Small intestine (tissue), 7 donors: ENCODE measurements around the gene C1orf146. TPM values are rescaled to one million over a fixed set of nuclear protein-coding genes. Genes with fewer than 3 reads are reported as not detected.
"Not testable (repeated sequence)": the region's sequence is repeated elsewhere in the genome, so short reads cannot be mapped to it uniquely, and the experiment has no call there.

Experiments used
- DNase-seq, 2 donors: peaks; one replicate each; pipeline versions ENCODE4 v3.0.0 to v3.0.0-alpha.2; 2013
- FAIRE-seq: peaks from 2 replicates; lab custom pipeline; 2012; peaks lifted over from hg19 to GRCh38; lab: Jason Lieb, UNC
- H3K27ac ChIP-seq, 3 donors: one replicate each; pipeline ENCODE4 v1.5.1; 2013; ENCODE audit warnings: low read length in 2 of 3, mild to moderate bottlenecking in 2 of 3, control low read depth in 1 of 3, inconsistent platforms in 1 of 3, low read depth in 1 of 3, moderate library complexity in 1 of 3
- H3K27me3 ChIP-seq, 3 donors: one replicate each; pipeline ENCODE4 v1.6.1; 2013; ENCODE audit warnings: low read length in 3 of 3, inconsistent platforms in 1 of 3; ENCODE audit not compliant: control insufficient read depth in 3 of 3, insufficient read depth in 3 of 3
- H3K36me3 ChIP-seq, 3 donors: one replicate each; pipeline ENCODE4 v1.6.1; 2013; ENCODE audit warnings: low read length in 3 of 3, inconsistent platforms in 1 of 3, low read depth in 1 of 3, mild to moderate bottlenecking in 1 of 3, moderate library complexity in 1 of 3; ENCODE audit not compliant: control insufficient read depth in 3 of 3, insufficient read depth in 2 of 3
- H3K4me1 ChIP-seq, 3 donors: one replicate each; pipeline ENCODE4 v1.6.1; 2013; ENCODE audit warnings: low read length in 2 of 3, inconsistent platforms in 1 of 3, low read depth in 1 of 3, mild to moderate bottlenecking in 1 of 3, moderate library complexity in 1 of 3; ENCODE audit not compliant: control insufficient read depth in 3 of 3, insufficient read depth in 2 of 3
- H3K4me3 ChIP-seq, 3 donors: one replicate each; pipeline ENCODE4 v1.5.1; 2013; ENCODE audit warnings: low read length in 3 of 3, control low read depth in 1 of 3, inconsistent platforms in 1 of 3, low read depth in 1 of 3, mild to moderate bottlenecking in 1 of 3, moderate library complexity in 1 of 3
- H3K9me3 ChIP-seq, 2 donors: one replicate each; pipeline ENCODE4 v1.6.1; 2013; ENCODE audit warnings: low read depth in 1 of 2, low read length in 1 of 2; ENCODE audit not compliant: control insufficient read depth in 2 of 2, insufficient read depth in 1 of 2
- WGBS, 3 donors: extraction: QIAGEN DNeasy Blood & Tissue Kit; methylation state at CpG; one replicate each; pipeline ENCODE4 v1.1.7; 2013; 5-methylcytosine and 5-hydroxymethylcytosine counted together
- polyA plus RNA-seq, 4 donors: library from polyadenylated mRNA; stranded (reverse) in 3 of 4; unstranded in 1 of 4; fragments of 200-250 nt in 3 of 4; fragments of 120-200 nt in 1 of 4; gene quantifications; one replicate each; pipeline versions ENCODE4 v1.2.1 to v1.2.3, GENCODE V29; 2013
- donor health status: healthy with polysubstance abuse.
- donor health status: control.
- donor health status: control.
- donor health status: Bipolar disorder and iron deficiency.
- donor health status: healthy.

C1orf146 gene
- polyA plus RNA-seq, 4 donors: not detected

GRCh38 chr1:92277105-92277723, 59.5 kb downstream of the C1orf146 start:
- no peak overlapping the region for H3K4me3 ChIP-seq
- no peak for FAIRE-seq
- H3K27ac ChIP-seq: no peak overlapping the region
- peaks cover 0 to 28% (median 3%) of the 10 kb centered on the region in 3 donors for H3K36me3 ChIP-seq
- 93 to 97% (median 95%) methylated on average over 4 of the region's 4 CpGs for WGBS, 3 donors
- no peaks in the 10 kb centered on the region for H3K4me1 ChIP-seq
- H3K27me3 ChIP-seq: no peaks in the 10 kb centered on the region
- no peak for DNase-seq
- H3K9me3 ChIP-seq: peaks cover 0 to 6% of the 10 kb centered on the region in 2 donors

- H3K27ac ChIP-seq, H3K4me1 ChIP-seq, FAIRE-seq, H3K4me3 ChIP-seq, DNase-seq, H3K27me3 ChIP-seq, H3K9me3 ChIP-seq: not testable (repeated sequence)
- H3K36me3 ChIP-seq: peaks cover 0 to 23% (median 0%) of the 10 kb centered on the region in 3 donors
- 95 to 96% (median 96%) methylated on average over 15 of the region's 15 CpGs for WGBS, 3 donors
Observed at GRCh38 chr1:92279781-92280180, 62.1 kb downstream of the C1orf146 start.

GRCh38 chr1:92281411-92281810, 63.7 kb downstream of the C1orf146 start:
- not testable (repeated sequence) for H3K4me1 ChIP-seq, DNase-seq, H3K4me3 ChIP-seq, FAIRE-seq, H3K27ac ChIP-seq, H3K9me3 ChIP-seq, H3K27me3 ChIP-seq
- WGBS, 3 donors: 97 to 100% (median 98%) methylated on average over 2 of the region's 2 CpGs
- H3K36me3 ChIP-seq: peaks cover 0 to 16% (median 0%) of the 10 kb centered on the region in 3 donors

- 12 to 22% (median 21%) methylated on average over 3 of the region's 3 CpGs for WGBS, 3 donors
Observed at GRCh38 chr1:92291372-92291999, 73.8 kb downstream of the C1orf146 start.

More at GRCh38 chr1:92291372-92291999, 73.8 kb downstream of the C1orf146 start:
- peak; percentile 39 for FAIRE-seq
- peak; percentile 52 to 55 for DNase-seq
- H3K4me1 ChIP-seq: no peaks in the 10 kb centered on the region
- peaks cover 0 to 11% (median 0%) of the 10 kb centered on the region in 3 donors for H3K36me3 ChIP-seq
- H3K4me3 ChIP-seq: no peak overlapping the region
- H3K27ac ChIP-seq: no peak overlapping the region
- no peaks in the 10 kb centered on the region for H3K9me3 ChIP-seq
- H3K27me3 ChIP-seq: no peaks in the 10 kb centered on the region

Other genes with a start within 250 kb of the C1orf146 start
- 1 to 10 TPM in 1 of 4 donors, under 1 TPM in 1, not detected in 2; 0.82 to 6.6 TPM for gene EPHX4, start 187.9 kb upstream of the C1orf146 start, polyA plus RNA-seq
- gene SETSIP, start 142.5 kb upstream of the C1orf146 start, polyA plus RNA-seq: under 1 TPM in 1 of 4 donors, not detected in 3; 0.09 TPM
- 1 to 10 TPM in 3 of 4 donors, under 1 TPM in 1; 0.27 to 9.8 (median 2.1) TPM for gene BTBD8, start 137.6 kb upstream of the C1orf146 start, polyA plus RNA-seq
- 10 to 100 TPM in 1 of 4 donors, 1 to 10 TPM in 3; 3.0 to 15.2 (median 6.4) TPM for gene GLMN, start 81.1 kb downstream of the C1orf146 start, polyA plus RNA-seq
- 10 to 100 TPM in 2 of 4 donors, 1 to 10 TPM in 2; 2.2 to 25.9 (median 10.7) TPM for gene RPAP2, start 81.1 kb downstream of the C1orf146 start, polyA plus RNA-seq